Suprapubic skin (tissue), 4 donors: Measurements from ENCODE around the gene COL7A1. TPM values are rescaled to one million over a fixed set of nuclear protein-coding genes. Genes with fewer than 3 reads are reported as not detected.

Source experiments
- DNase-seq, 2 donors: peaks; one replicate each; pipeline ENCODE4 v3.0.0-alpha.2; 2019; ENCODE audit warnings: low spot score in 2 of 2
- H3K27ac ChIP-seq: fragments of 200-600 bp; sonication (generic); one replicate; pipeline ENCODE4 v1.5.1; 2019
- H3K27me3 ChIP-seq: fragments of 200-600 bp; sonication (generic); one replicate; pipeline ENCODE4 v1.5.1; 2019
- H3K36me3 ChIP-seq: fragments of 200-600 bp; sonication (generic); one replicate; pipeline ENCODE4 v1.5.1; 2019
- H3K4me1 ChIP-seq: fragments of 200-600 bp; sonication (generic); one replicate; pipeline ENCODE4 v1.5.1; 2019
- H3K4me3 ChIP-seq: fragments of 200-600 bp; sonication (generic); one replicate; pipeline ENCODE4 v1.5.1; 2019; ENCODE audit warnings: mild to moderate bottlenecking
- H3K9me3 ChIP-seq: fragments of 200-600 bp; sonication (generic); one replicate; pipeline ENCODE4 v1.5.1; 2019
- EP300 ChIP-seq: sonication (generic); formaldehyde crosslinking; IDR thresholded peaks from one replicate; pipeline ENCODE4 v1.6.1; 2017; ENCODE audit warnings: antibody characterized with exemption
- POLR2A ChIP-seq, 2 donors: fragments of 450-650 bp; IDR thresholded peaks; one replicate each; pipeline ENCODE4 v1.6.1; 2017; ENCODE audit warnings: antibody characterized with exemption in 2 of 2, mild to moderate bottlenecking in 2 of 2, moderate library complexity in 2 of 2
- POLR2AphosphoS5 ChIP-seq, 3 donors: sonication (generic); formaldehyde crosslinking; IDR thresholded peaks; one replicate each; pipeline ENCODE4 v1.6.1; 2017; ENCODE audit warnings: antibody characterized with exemption in 3 of 3
- WGBS: methylation state at CpG from one replicate; pipeline ENCODE4 v1.1.5; 2018; 5-methylcytosine and 5-hydroxymethylcytosine counted together
- total RNA-seq, 4 donors: library from RNA; depleted of rRNA; stranded (reverse); fragments of >200 nt; gene quantifications; one replicate each; pipeline ENCODE4 v1.1.0, GENCODE V29; 2016
- TF ChIP-seq, protein P1 (sequence below), 2 donors: fragments of 200-600 bp in 1 of 2; fragments of 450-650 bp in 1 of 2; sonication (generic) in 1 of 2; IDR thresholded peaks; one replicate each; pipeline ENCODE4 v1.5.1; 2016 to 2019; ENCODE audit warnings: antibody characterized with exemption in 2 of 2, mild to moderate bottlenecking in 1 of 2, moderate library complexity in 1 of 2

The COL7A1 gene
- total RNA-seq, 4 donors from 2014 or later = 287 to 596 (median 348) TPM

DNA sequence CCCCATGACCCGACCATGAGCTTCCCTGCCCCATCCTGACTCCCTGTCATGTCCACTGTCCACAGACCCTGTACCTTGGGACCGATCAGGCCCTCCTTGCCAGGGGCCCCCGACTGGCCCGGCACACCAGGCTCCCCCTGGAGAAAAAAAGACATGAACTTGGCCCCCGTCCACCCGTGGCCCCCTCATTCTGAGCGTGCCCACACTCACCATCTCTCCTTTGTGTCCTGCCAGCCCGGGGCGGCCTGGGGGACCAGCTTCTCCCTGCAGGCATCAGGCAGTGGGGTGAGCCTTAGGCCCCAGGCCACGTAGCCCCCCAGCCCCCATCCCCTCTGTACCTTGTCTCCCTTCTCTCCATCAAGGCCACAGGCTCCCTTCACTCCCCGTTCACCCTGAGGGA, 27.6 kb downstream of the COL7A1 start:
- H3K4me3 ChIP-seq = no peak overlapping the region
- WGBS = 81% methylated on average over 11 of the region's 11 CpGs
- no peak for DNase-seq
- H3K27me3 ChIP-seq = no peaks in the 10 kb centered on the region
- no peaks in the 10 kb centered on the region for H3K9me3 ChIP-seq
- H3K36me3 ChIP-seq = peaks cover 48% of the 10 kb centered on the region
- H3K27ac ChIP-seq = no peak overlapping the region
- H3K4me1 ChIP-seq = peaks cover 17% of the 10 kb centered on the region
- TF ChIP-seq, protein P1, sequence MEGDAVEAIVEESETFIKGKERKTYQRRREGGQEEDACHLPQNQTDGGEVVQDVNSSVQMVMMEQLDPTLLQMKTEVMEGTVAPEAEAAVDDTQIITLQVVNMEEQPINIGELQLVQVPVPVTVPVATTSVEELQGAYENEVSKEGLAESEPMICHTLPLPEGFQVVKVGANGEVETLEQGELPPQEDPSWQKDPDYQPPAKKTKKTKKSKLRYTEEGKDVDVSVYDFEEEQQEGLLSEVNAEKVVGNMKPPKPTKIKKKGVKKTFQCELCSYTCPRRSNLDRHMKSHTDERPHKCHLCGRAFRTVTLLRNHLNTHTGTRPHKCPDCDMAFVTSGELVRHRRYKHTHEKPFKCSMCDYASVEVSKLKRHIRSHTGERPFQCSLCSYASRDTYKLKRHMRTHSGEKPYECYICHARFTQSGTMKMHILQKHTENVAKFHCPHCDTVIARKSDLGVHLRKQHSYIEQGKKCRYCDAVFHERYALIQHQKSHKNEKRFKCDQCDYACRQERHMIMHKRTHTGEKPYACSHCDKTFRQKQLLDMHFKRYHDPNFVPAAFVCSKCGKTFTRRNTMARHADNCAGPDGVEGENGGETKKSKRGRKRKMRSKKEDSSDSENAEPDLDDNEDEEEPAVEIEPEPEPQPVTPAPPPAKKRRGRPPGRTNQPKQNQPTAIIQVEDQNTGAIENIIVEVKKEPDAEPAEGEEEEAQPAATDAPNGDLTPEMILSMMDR (IDR thresholded peaks at IDR 0.05) = no peak
- TF ChIP-seq POLR2A (IDR thresholded peaks at IDR 0.05) (no peak), EP300 (no peak), POLR2AphosphoS5 (IDR thresholded peaks at IDR 0.05) (no peak)

GRCh38 chr3:48567090-48567489, 28.0 kb downstream of the COL7A1 start:
- 87% methylated on average over 5 of the region's 5 CpGs for WGBS

DNA sequence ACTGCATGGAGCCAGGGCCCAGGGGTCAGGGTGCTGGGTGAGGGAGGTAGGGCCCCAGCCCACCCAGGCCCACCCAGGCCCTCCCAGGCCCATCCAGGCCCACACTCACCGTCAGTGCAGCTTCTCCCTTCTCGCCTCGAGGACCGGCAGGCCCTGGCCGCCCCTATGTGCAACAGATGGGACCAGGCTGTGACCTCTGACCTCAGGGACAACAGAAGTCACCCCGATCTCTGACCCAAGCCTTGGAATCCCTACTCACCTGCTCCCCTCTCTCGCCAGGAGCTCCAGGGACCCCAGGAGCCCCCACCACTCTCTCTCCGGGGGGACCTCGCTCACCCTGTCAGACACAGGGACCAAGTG, 28.7 kb downstream of the COL7A1 start:
- WGBS = 92% methylated on average over 4 of the region's 9 CpGs
- Histone ChIP-seq H3K4me3 (no peak overlapping the region), H3K27me3 (no peaks in the 10 kb centered on the region), H3K9me3 (no peaks in the 10 kb centered on the region), H3K36me3 (peaks cover 40% of the 10 kb centered on the region), H3K27ac (no peak overlapping the region), H3K4me1 (peaks cover 17% of the 10 kb centered on the region)
- no peak for DNase-seq
- TF ChIP-seq, protein P1 (IDR thresholded peaks at IDR 0.05) = no peak
- TF ChIP-seq POLR2A (IDR thresholded peaks at IDR 0.05) = no peak
- TF ChIP-seq POLR2AphosphoS5 (IDR thresholded peaks at IDR 0.05) = no peak
- no peak for TF ChIP-seq EP300

More at GRCh38 chr3:48567090-48567489, 28.0 kb downstream of the COL7A1 start:
- H3K27ac ChIP-seq = no peak overlapping the region
- H3K9me3 ChIP-seq = no peaks in the 10 kb centered on the region
- DNase-seq = no peak
- peaks cover 47% of the 10 kb centered on the region for H3K36me3 ChIP-seq
- H3K4me3 ChIP-seq = no peak overlapping the region
- no peaks in the 10 kb centered on the region for H3K27me3 ChIP-seq
- TF ChIP-seq POLR2A (IDR thresholded peaks at IDR 0.05) = no peak
- TF ChIP-seq POLR2AphosphoS5 (IDR thresholded peaks at IDR 0.05) = no peak
- TF ChIP-seq, protein P1 (IDR thresholded peaks at IDR 0.05) = no peak
- TF ChIP-seq EP300 = no peak
- H3K4me1 ChIP-seq = peaks cover 17% of the 10 kb centered on the region

- H3K9me3 ChIP-seq = no peaks in the 10 kb centered on the region
- H3K4me1 ChIP-seq = peaks cover 23% of the 10 kb centered on the region
- H3K36me3 ChIP-seq = peaks cover 34% of the 10 kb centered on the region
- TF ChIP-seq POLR2A (IDR thresholded peaks at IDR 0.05) = no peak
- TF ChIP-seq POLR2AphosphoS5 (IDR thresholded peaks at IDR 0.05) = no peak
- TF ChIP-seq EP300 = no peak
- TF ChIP-seq, protein P1 (IDR thresholded peaks at IDR 0.05) = no peak
- no peak for DNase-seq
- 33% methylated on average over 6 of the region's 7 CpGs for WGBS
- H3K4me3 ChIP-seq = no peak overlapping the region
- no peak overlapping the region for H3K27ac ChIP-seq
- no peaks in the 10 kb centered on the region for H3K27me3 ChIP-seq
These were observed 29.3 kb downstream of the COL7A1 start for GRCh38 chr3:48565591-48566400.

- no peak for DNase-seq
- TF ChIP-seq EP300 = no peak
- TF ChIP-seq, protein P1 (IDR thresholded peaks at IDR 0.05) = no peak
- TF ChIP-seq POLR2AphosphoS5 (IDR thresholded peaks at IDR 0.05) = no peak
- no peak for TF ChIP-seq POLR2A (IDR thresholded peaks at IDR 0.05)
- H3K36me3 ChIP-seq = peaks cover 28% of the 10 kb centered on the region
- H3K9me3 ChIP-seq = no peaks in the 10 kb centered on the region
- peaks cover 29% of the 10 kb centered on the region for H3K4me1 ChIP-seq
- no peaks in the 10 kb centered on the region for H3K27me3 ChIP-seq
- H3K27ac ChIP-seq = no peak overlapping the region
- WGBS = 77% methylated on average over 9 of the region's 11 CpGs
- no peak overlapping the region for H3K4me3 ChIP-seq
These were observed 29.9 kb downstream of the COL7A1 start for GRCh38 chr3:48565186-48565585.
